ENCODE measurements around the gene RAB11FIP2.

RAB11FIP2 gene

DNA sequence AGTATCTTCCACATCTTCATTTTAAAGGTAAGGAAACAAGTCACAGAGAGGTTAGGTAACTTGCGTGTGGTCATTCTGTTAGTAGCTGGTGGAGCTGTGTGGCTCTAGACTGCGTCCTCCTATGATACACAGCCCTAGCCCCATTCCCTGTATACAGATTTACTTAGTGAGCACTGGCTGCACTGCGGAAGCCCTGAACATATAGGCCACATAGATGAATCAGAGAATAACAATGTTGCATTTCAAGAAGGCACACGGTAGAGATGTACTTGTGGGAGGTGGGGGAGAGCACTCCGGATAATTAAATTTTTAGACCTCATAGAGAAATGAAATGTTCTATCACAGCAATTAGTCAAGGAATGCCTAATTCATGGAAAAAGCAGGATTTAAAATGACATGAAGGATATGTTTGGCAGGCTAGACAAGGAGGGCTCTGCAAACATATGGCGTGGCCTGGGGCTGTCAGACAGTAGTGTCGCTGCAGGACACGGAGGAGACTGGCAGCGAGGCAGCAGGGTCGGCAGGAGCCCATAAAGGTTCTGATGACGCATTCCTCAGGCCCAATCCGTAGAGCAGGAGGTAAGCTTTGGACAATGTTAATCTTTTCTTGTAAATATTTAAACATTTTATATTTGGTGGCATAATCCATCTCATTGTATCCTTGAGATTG, 29.5 kb downstream of the RAB11FIP2 start:
- no peaks in the 10 kb centered on the region for H3K27me3 ChIP-seq (ENCODE audit: control insufficient read depth in 5 of 5, insufficient read depth in 4 of 5, low read length in 5 of 5)
- H3K9ac ChIP-seq (ENCODE audit: low read length in 5 of 5) = no peak overlapping the region
- H3K36me3 ChIP-seq (ENCODE audit: control insufficient read depth in 5 of 5, insufficient read depth in 5 of 5, low read length in 5 of 5) = peaks cover 0 to 16% (median 7%) of the 10 kb centered on the region in 5 donors
- H3K4me3 ChIP-seq (ENCODE audit: low read depth in 1 of 5, low read length in 5 of 5) = no peak overlapping the region
- no peaks in the 10 kb centered on the region for H3K9me3 ChIP-seq (ENCODE audit: control insufficient read depth in 5 of 5, low read length in 5 of 5)
- no peak overlapping the region for H3K27ac ChIP-seq (ENCODE audit: low read depth, low read length)
- H3K4me1 ChIP-seq (ENCODE audit: control insufficient read depth in 5 of 5, insufficient read depth in 5 of 5, low read length in 5 of 5) = no peaks in the 10 kb centered on the region

DNA sequence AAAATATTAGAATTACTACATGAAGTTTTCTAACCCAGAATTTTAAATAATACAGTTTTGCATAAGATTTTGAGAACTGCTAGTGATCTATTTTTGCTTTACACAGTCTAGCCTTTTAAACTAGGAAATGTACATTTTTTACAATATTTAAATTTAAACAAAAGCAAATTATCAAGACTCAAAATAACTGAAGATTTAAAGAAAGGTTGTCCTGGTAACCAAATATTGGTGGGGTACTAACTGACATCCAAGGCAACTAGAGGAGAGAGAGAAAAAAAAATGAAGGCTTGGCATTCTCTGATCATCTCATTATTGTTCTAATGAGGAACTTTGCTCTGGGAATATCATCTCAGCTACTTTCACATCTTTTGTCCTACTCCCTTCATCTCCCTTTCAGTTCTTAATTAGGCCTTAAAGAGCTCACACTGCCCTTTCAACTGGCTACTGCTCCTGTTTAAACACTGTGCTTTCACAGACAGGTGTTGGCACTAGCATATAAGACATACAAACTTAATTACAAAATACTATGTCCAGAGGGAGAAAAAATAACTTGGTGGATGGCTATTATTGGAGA, 33.7 kb downstream of the RAB11FIP2 start:
- Histone ChIP-seq H3K9ac (ENCODE audit: low read length in 5 of 5) (no peak overlapping the region), H3K27me3 (ENCODE audit: control insufficient read depth in 5 of 5, insufficient read depth in 4 of 5, low read length in 5 of 5) (no peaks in the 10 kb centered on the region), H3K4me3 (ENCODE audit: low read depth in 1 of 5, low read length in 5 of 5) (no peak overlapping the region), H3K36me3 (ENCODE audit: control insufficient read depth in 5 of 5, insufficient read depth in 5 of 5, low read length in 5 of 5) (peaks cover 11 to 25% (median 14%) of the 10 kb centered on the region in 5 donors), H3K9me3 (ENCODE audit: control insufficient read depth in 5 of 5, low read length in 5 of 5) (no peaks in the 10 kb centered on the region), H3K27ac (ENCODE audit: low read depth, low read length) (no peak overlapping the region), H3K4me1 (ENCODE audit: control insufficient read depth in 5 of 5, insufficient read depth in 5 of 5, low read length in 5 of 5) (no peaks in the 10 kb centered on the region)

DNA sequence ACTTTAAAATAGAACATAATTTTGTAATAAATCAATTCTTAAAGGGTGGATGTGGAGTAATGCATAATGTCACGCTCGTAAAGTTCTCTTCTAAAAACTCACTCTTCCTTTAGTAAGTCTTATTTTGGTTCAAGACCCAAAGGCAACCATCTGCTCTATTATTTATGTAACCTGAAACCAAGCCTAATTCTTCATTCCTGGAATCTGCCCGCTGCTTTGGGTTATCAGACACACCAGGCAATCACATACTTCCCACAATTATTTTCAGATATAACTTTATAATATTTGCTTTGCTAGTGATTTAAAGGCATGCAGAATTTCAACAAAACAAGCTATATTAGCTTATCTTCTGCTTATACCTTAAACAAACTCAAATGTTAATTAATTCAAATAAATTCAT, 39.0 kb downstream of the RAB11FIP2 start:
- H3K27ac ChIP-seq (ENCODE audit: low read depth, low read length) = no peak overlapping the region
- no peaks in the 10 kb centered on the region for H3K27me3 ChIP-seq (ENCODE audit: control insufficient read depth in 5 of 5, insufficient read depth in 4 of 5, low read length in 5 of 5)
- H3K9ac ChIP-seq (ENCODE audit: low read length in 5 of 5) = no peak overlapping the region
- H3K4me3 ChIP-seq (ENCODE audit: low read depth in 1 of 5, low read length in 5 of 5) = no peak overlapping the region
- H3K36me3 ChIP-seq (ENCODE audit: control insufficient read depth in 5 of 5, insufficient read depth in 5 of 5, low read length in 5 of 5) = peaks cover 10 to 31% (median 23%) of the 10 kb centered on the region in 5 donors
- no peaks in the 10 kb centered on the region for H3K9me3 ChIP-seq (ENCODE audit: control insufficient read depth in 5 of 5, low read length in 5 of 5)
- no peaks in the 10 kb centered on the region for H3K4me1 ChIP-seq (ENCODE audit: control insufficient read depth in 5 of 5, insufficient read depth in 5 of 5, low read length in 5 of 5)

DNA sequence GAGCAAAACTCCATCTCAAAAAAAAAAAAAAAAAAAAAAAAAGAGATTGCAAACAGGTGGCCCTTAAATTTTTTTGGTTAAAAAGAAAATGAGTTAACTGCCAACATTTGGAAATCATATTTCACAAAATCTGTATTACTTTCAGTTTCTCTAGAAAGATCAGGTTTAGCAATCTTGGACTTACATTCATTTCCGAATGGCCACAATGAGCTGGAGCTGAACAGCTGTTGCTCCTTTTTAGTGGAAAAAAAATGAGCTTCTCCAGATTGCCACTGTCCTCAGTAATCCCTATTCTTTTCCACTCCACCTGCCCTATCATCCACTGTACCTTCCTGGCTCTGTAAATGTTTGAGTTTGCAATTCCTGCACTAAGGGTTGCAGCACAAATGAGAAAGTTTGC, 43.6 kb downstream of the RAB11FIP2 start:
- no peaks in the 10 kb centered on the region for H3K4me1 ChIP-seq (ENCODE audit: control insufficient read depth in 5 of 5, insufficient read depth in 5 of 5, low read length in 5 of 5)
- no peaks in the 10 kb centered on the region for H3K9me3 ChIP-seq (ENCODE audit: control insufficient read depth in 5 of 5, low read length in 5 of 5)
- H3K36me3 ChIP-seq (ENCODE audit: control insufficient read depth in 5 of 5, insufficient read depth in 5 of 5, low read length in 5 of 5) = peaks cover 3 to 25% (median 13%) of the 10 kb centered on the region in 5 donors
- H3K9ac ChIP-seq (ENCODE audit: low read length in 5 of 5) = no peak overlapping the region
- no peak overlapping the region for H3K27ac ChIP-seq (ENCODE audit: low read depth, low read length)
- no peak overlapping the region for H3K4me3 ChIP-seq (ENCODE audit: low read depth in 1 of 5, low read length in 5 of 5)
- H3K27me3 ChIP-seq (ENCODE audit: control insufficient read depth in 5 of 5, insufficient read depth in 4 of 5, low read length in 5 of 5) = no peaks in the 10 kb centered on the region

DNA sequence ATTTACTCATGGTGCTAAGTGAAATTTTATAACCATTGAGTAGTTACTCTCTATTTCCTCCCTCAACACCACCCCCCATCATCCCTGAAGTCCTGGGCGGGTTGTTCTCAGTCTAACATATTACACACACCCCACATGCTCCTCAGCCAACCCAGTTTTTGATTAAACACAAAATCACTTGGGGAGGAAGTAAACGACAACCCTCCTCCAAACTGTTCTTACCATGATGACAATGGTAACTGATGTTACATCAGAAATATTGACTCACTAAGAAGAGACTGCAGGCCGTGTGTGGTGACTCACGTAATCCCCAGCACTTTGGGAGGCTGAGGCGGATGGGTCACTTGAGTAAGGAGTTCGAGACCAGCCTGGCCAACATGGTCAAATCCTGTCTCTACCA, 44.2 kb downstream of the RAB11FIP2 start:
- H3K4me1 ChIP-seq (ENCODE audit: control insufficient read depth in 5 of 5, insufficient read depth in 5 of 5, low read length in 5 of 5) = no peaks in the 10 kb centered on the region
- H3K4me3 ChIP-seq (ENCODE audit: low read depth in 1 of 5, low read length in 5 of 5) = no peak overlapping the region
- H3K27me3 ChIP-seq (ENCODE audit: control insufficient read depth in 5 of 5, insufficient read depth in 4 of 5, low read length in 5 of 5) = no peaks in the 10 kb centered on the region
- H3K27ac ChIP-seq (ENCODE audit: low read depth, low read length) = no peak overlapping the region
- no peaks in the 10 kb centered on the region for H3K9me3 ChIP-seq (ENCODE audit: control insufficient read depth in 5 of 5, low read length in 5 of 5)
- H3K9ac ChIP-seq (ENCODE audit: low read length in 5 of 5) = no peak overlapping the region
- peaks cover 3 to 19% (median 11%) of the 10 kb centered on the region in 5 donors for H3K36me3 ChIP-seq (ENCODE audit: control insufficient read depth in 5 of 5, insufficient read depth in 5 of 5, low read length in 5 of 5)

DNA sequence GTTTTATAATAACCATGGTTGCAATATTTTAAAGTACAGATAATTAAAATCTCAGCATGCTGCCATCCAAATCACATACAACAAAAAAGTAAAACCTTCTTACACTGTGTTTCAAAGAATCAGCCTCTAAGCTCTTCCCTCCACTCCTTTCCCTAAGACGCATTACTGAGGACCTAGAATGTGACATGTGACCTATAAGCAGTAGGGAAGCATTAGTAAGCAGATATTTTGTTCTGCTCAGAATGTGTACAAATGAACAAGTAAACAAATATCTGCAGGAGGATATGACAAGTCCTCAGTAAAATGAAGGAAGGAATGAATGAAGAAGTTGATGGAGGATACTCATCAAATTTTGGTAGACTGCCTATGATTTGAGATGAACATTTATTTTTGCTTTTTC, 49.1 kb downstream of the RAB11FIP2 start:
- H3K9me3 ChIP-seq (ENCODE audit: control insufficient read depth in 5 of 5, low read length in 5 of 5) = no peaks in the 10 kb centered on the region
- H3K36me3 ChIP-seq (ENCODE audit: control insufficient read depth in 5 of 5, insufficient read depth in 5 of 5, low read length in 5 of 5) = peaks cover 0 to 4% (median 3%) of the 10 kb centered on the region in 5 donors
- H3K27ac ChIP-seq (ENCODE audit: low read depth, low read length) = no peak overlapping the region
- H3K4me1 ChIP-seq (ENCODE audit: control insufficient read depth in 5 of 5, insufficient read depth in 5 of 5, low read length in 5 of 5) = no peaks in the 10 kb centered on the region
- no peaks in the 10 kb centered on the region for H3K27me3 ChIP-seq (ENCODE audit: control insufficient read depth in 5 of 5, insufficient read depth in 4 of 5, low read length in 5 of 5)
- no peak overlapping the region for H3K9ac ChIP-seq (ENCODE audit: low read length in 5 of 5)
- H3K4me3 ChIP-seq (ENCODE audit: low read depth in 1 of 5, low read length in 5 of 5) = no peak overlapping the region

DNA sequence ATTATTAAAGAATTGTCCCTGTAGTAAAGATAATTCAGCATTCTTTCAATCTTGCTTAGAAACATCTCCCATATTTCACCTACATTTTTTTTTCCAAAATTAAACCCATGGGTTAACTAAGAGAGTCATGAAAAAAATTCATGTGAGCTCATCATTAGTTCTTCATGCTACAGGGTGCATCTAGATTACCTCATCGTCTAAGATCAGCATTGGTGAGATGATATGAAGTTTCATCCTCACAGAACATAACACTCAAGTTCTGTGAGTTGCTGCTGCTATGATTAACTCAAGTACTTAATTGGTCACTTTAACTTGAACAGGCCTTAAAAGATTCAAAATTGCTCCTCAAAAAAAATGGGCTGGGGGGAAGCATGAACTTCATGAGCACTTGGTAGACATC, 50.0 kb downstream of the RAB11FIP2 start:
- Histone ChIP-seq H3K27me3 (ENCODE audit: control insufficient read depth in 5 of 5, insufficient read depth in 4 of 5, low read length in 5 of 5) (no peaks in the 10 kb centered on the region), H3K4me3 (ENCODE audit: low read depth in 1 of 5, low read length in 5 of 5) (no peak overlapping the region), H3K9ac (ENCODE audit: low read length in 5 of 5) (no peak overlapping the region), H3K9me3 (ENCODE audit: control insufficient read depth in 5 of 5, low read length in 5 of 5) (no peaks in the 10 kb centered on the region), H3K4me1 (ENCODE audit: control insufficient read depth in 5 of 5, insufficient read depth in 5 of 5, low read length in 5 of 5) (no peaks in the 10 kb centered on the region), H3K36me3 (ENCODE audit: control insufficient read depth in 5 of 5, insufficient read depth in 5 of 5, low read length in 5 of 5) (peaks cover 0 to 4% (median 0%) of the 10 kb centered on the region in 5 donors), H3K27ac (ENCODE audit: low read depth, low read length) (no peak overlapping the region)

DNA sequence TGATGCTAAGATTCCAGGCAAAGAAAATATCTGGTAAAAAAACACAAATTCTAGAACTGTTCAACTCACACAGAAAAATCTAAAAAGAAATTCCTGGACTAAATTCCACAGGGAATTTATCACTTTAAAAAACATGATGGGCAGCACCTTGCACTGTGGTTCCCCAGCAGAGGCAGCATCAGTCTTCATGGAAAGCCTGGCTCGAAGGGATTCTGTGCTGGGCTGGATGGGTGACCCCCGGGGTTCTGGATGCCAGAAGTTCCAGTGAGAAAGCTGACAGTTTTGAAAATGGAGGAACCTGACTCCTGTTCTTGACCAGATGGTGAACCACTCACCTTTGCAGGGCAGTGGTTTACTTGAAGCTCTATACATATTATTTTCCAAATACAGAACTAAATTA, 52.0 kb downstream of the RAB11FIP2 start:
- H3K36me3 ChIP-seq (ENCODE audit: control insufficient read depth in 5 of 5, insufficient read depth in 5 of 5, low read length in 5 of 5) = peaks cover 0 to 4% (median 0%) of the 10 kb centered on the region in 5 donors
- H3K4me3 ChIP-seq (ENCODE audit: low read depth in 1 of 5, low read length in 5 of 5) = no peak overlapping the region
- no peaks in the 10 kb centered on the region for H3K9me3 ChIP-seq (ENCODE audit: control insufficient read depth in 5 of 5, low read length in 5 of 5)
- H3K27me3 ChIP-seq (ENCODE audit: control insufficient read depth in 5 of 5, insufficient read depth in 4 of 5, low read length in 5 of 5) = no peaks in the 10 kb centered on the region
- H3K4me1 ChIP-seq (ENCODE audit: control insufficient read depth in 5 of 5, insufficient read depth in 5 of 5, low read length in 5 of 5) = no peaks in the 10 kb centered on the region
- no peak overlapping the region for H3K27ac ChIP-seq (ENCODE audit: low read depth, low read length)
- H3K9ac ChIP-seq (ENCODE audit: low read length in 5 of 5) = no peak overlapping the region

DNA sequence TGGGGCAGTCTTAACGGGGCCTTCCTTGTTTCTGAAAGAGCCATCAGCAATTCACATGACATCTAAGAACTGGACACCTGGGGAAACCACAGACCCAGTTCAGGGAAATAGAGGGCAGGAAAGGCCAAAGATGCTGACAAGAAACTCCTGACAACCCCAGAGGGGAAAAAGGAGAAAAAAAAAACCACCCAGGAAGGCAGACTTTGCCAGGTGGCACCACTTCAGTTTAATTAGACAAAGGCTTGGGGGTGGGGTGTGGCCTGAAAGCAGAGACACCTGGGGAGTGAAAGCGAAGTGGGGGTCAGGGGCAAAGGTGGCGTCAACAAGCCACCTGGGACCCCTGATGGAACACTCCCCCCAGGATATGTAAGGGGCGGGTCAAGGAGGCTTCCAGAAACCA, 53.6 kb downstream of the RAB11FIP2 start:
- H3K9ac ChIP-seq (ENCODE audit: low read length in 5 of 5) = no peak overlapping the region
- H3K4me1 ChIP-seq (ENCODE audit: control insufficient read depth in 5 of 5, insufficient read depth in 5 of 5, low read length in 5 of 5) = no peaks in the 10 kb centered on the region
- H3K9me3 ChIP-seq (ENCODE audit: control insufficient read depth in 5 of 5, low read length in 5 of 5) = peaks cover 0 to 3% (median 1%) of the 10 kb centered on the region in 5 donors
- H3K27ac ChIP-seq (ENCODE audit: low read depth, low read length) = no peak overlapping the region
- no peaks in the 10 kb centered on the region for H3K27me3 ChIP-seq (ENCODE audit: control insufficient read depth in 5 of 5, insufficient read depth in 4 of 5, low read length in 5 of 5)
- H3K4me3 ChIP-seq (ENCODE audit: low read depth in 1 of 5, low read length in 5 of 5) = no peak overlapping the region
- peaks cover 0 to 3% (median 0%) of the 10 kb centered on the region in 5 donors for H3K36me3 ChIP-seq (ENCODE audit: control insufficient read depth in 5 of 5, insufficient read depth in 5 of 5, low read length in 5 of 5)

DNA sequence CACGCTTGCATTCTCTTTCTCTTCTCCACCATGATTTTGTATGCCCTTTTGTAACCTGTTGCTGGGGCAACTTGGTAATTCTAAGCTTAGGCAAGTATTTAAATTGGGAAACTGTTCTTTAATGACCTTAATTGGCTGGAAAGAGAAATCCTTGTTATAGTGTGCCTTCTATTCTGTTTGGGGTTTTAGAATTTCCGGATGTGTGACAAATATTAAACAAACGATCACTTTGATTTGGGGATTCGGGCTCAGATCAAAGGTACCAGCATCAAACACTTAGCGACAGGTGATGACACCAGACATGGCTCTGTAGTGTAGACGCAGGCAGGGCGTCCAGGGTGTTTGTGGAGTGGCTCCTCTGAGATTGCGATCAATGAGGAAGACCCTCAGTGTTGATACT, 55.0 kb downstream of the RAB11FIP2 start:
- no peak overlapping the region for H3K9ac ChIP-seq (ENCODE audit: low read length in 5 of 5)
- H3K27me3 ChIP-seq (ENCODE audit: control insufficient read depth in 5 of 5, insufficient read depth in 4 of 5, low read length in 5 of 5) = no peaks in the 10 kb centered on the region
- H3K36me3 ChIP-seq (ENCODE audit: control insufficient read depth in 5 of 5, insufficient read depth in 5 of 5, low read length in 5 of 5) = no peaks in the 10 kb centered on the region
- H3K9me3 ChIP-seq (ENCODE audit: control insufficient read depth in 5 of 5, low read length in 5 of 5) = peaks cover 0 to 8% (median 6%) of the 10 kb centered on the region in 5 donors
- no peaks in the 10 kb centered on the region for H3K4me1 ChIP-seq (ENCODE audit: control insufficient read depth in 5 of 5, insufficient read depth in 5 of 5, low read length in 5 of 5)
- H3K27ac ChIP-seq (ENCODE audit: low read depth, low read length) = no peak overlapping the region
- H3K4me3 ChIP-seq (ENCODE audit: low read depth in 1 of 5, low read length in 5 of 5) = no peak overlapping the region
